ENCODE results near the gene TNFRSF14. TPM values are rescaled to one million over a fixed set of nuclear protein-coding genes. Genes with fewer than 3 reads are reported as not detected.

The TNFRSF14 gene
- total RNA-seq (10 to 100 TPM; 33.9 to 89.1 TPM), polyA plus RNA-seq (100 to 1,000 TPM in 1 of 2 donors, 10 to 100 TPM in 1; 55.7 to 137 TPM)
- long read RNA-seq, donor 1, transcript TNFRSF14-201 (8 exons, 1,707 nt): major isoform, 57 of 102 reads
- long read RNA-seq, donor 1, partial matches to known transcripts: 10 of 102 reads
- long read RNA-seq, donor 1, other reads (novel, unspliced or antisense): 35 of 102 reads
- long read RNA-seq, donor 2, transcript TNFRSF14-201 (8 exons, 1,707 nt): major isoform, 23 of 54 reads
- long read RNA-seq, donor 2, partial matches to known transcripts: 11 of 54 reads
- long read RNA-seq, donor 2, other reads (novel, unspliced or antisense): 19 of 54 reads

DNA sequence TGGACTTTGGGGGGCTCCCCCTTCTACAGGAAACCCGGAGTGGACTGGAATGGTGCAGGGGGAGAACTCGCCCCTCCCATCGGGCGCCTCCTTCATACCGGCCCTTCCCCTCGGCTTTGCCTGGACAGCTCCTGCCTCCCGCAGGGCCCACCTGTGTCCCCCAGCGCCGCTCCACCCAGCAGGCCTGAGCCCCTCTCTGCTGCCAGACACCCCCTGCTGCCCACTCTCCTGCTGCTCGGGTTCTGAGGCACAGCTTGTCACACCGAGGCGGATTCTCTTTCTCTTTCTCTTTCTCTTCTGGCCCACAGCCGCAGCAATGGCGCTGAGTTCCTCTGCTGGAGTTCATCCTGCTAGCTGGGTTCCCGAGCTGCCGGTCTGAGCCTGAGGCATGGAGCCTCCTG is at the start of gene TNFRSF14:
TNFRSF14 (plus strand) TSS at position 95 of the 401 bp plus-strand sequence; CDS start at position 389, 294 bp downstream.
- ATAC-seq (ENCODE audit: low FRiP score): peak; percentile 59
- Histone ChIP-seq H3K4me1 (ENCODE audit: control insufficient read depth in 1 of 2, insufficient read depth in 2 of 2, low read length in 2 of 2) (no peaks in the 10 kb centered on the region), H3K9me3 (ENCODE audit: control insufficient read depth, low read length) (no peaks in the 10 kb centered on the region), H3K27me3 (ENCODE audit: control insufficient read depth in 1 of 2, insufficient read depth in 2 of 2, low read length in 1 of 2) (no peaks in the 10 kb centered on the region), H3K27ac (ENCODE audit: low read depth in 1 of 2, low read length in 2 of 2) (peak within 1 kb of the TSS in 1 of 2 donors; percentile 6), H3K36me3 (ENCODE audit: control insufficient read depth in 1 of 2, insufficient read depth in 2 of 2, low read length in 1 of 2) (no peaks in the 10 kb centered on the region), H3K4me3 (ENCODE audit: low read length in 2 of 2) (peak within 1 kb of the TSS; percentile 34 to 40)
- intact Hi-C loops (cut with DNase I): no loop called here
- peak in 1 of 2 donors; percentile 75 for DNase-seq
- 4 to 5% methylated on average over 16 of the region's 16 CpGs for WGBS, 2 donors

DNA sequence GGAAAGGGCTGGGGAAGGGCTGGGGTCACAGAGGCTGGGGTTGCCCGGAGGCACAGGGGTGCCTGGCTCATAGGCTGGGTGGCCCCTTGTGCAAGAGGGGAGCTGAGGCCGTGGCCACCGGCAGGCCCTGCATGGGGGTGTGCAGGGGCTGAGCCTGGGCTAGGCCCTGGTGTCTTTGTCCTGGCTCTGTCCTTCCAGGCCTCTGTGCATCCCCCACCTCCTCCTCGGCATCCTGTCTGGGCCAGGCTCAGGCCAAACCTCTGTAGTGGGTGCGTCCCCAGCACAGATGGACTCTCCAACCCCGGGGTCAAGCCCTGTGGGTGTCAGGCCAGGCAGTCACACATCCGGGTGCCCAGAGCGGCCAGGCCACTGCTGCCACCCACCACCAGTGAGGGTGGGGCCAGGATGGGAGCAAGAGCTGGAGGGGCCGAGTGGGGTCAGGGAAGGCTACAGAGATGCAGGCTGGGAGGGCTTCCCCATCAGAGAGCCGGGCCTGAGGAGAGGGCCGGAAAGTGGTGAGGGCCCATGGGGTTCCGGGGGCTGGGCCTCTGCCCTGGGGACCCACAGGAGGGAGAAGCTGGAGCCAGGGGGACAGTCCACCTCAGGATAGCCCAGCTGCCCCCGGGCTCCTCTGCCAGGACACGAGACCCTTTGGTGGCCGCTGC is 49.1 kb upstream of the TNFRSF14 start:
- no peak for ATAC-seq (ENCODE audit: low FRiP score)
- Histone ChIP-seq H3K4me3 (ENCODE audit: low read length in 2 of 2) (no peak overlapping the region), H3K27me3 (ENCODE audit: control insufficient read depth in 1 of 2, insufficient read depth in 2 of 2, low read length in 1 of 2) (no peaks in the 10 kb centered on the region), H3K36me3 (ENCODE audit: control insufficient read depth in 1 of 2, insufficient read depth in 2 of 2, low read length in 1 of 2) (peaks cover 0 to 13% of the 10 kb centered on the region in 2 donors), H3K9me3 (ENCODE audit: control insufficient read depth, low read length) (no peaks in the 10 kb centered on the region), H3K4me1 (ENCODE audit: control insufficient read depth in 1 of 2, insufficient read depth in 2 of 2, low read length in 2 of 2) (no peaks in the 10 kb centered on the region), H3K27ac (ENCODE audit: low read depth in 1 of 2, low read length in 2 of 2) (no peak overlapping the region)
- 64 to 68% methylated on average over 13 to 15 of the region's 15 CpGs for WGBS, 2 donors
- intact Hi-C loops (cut with DNase I): no loop called here
- no peak for DNase-seq

GRCh38 chr1:2507744-2508155 is 48.4 kb upstream of the TNFRSF14 start:
- DNase-seq (no peak), ATAC-seq (ENCODE audit: low FRiP score) (no peak)
- intact Hi-C loops (cut with DNase I): no loop called here
- Histone ChIP-seq H3K4me3 (ENCODE audit: low read length in 2 of 2) (no peak overlapping the region), H3K27me3 (ENCODE audit: control insufficient read depth in 1 of 2, insufficient read depth in 2 of 2, low read length in 1 of 2) (no peaks in the 10 kb centered on the region), H3K36me3 (ENCODE audit: control insufficient read depth in 1 of 2, insufficient read depth in 2 of 2, low read length in 1 of 2) (peaks cover 0 to 16% of the 10 kb centered on the region in 2 donors), H3K9me3 (ENCODE audit: control insufficient read depth, low read length) (no peaks in the 10 kb centered on the region), H3K27ac (ENCODE audit: low read depth in 1 of 2, low read length in 2 of 2) (no peak overlapping the region), H3K4me1 (ENCODE audit: control insufficient read depth in 1 of 2, insufficient read depth in 2 of 2, low read length in 2 of 2) (no peaks in the 10 kb centered on the region)
- 85 to 88% methylated on average over 4 to 6 of the region's 6 CpGs for WGBS, 2 donors

DNA sequence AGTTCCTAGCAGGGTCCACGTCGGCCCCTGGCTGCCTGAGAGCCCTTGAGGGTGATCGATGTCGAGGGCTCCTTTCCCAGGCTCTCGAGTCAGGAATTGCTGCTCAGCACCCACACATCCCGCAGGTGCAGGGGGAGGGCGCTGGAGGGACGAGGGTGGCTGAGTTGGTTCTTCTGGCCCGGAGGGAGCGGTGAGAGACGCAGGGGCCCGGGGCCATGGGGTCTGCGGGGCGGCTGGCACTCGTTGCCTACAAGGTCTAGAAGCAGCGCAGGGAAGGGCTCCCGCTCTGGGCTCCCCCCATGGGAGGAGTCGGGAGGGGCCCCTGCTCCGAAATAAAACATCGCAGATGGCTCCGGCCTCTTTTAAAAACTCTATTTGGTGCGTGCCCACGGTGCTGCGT is 48.0 kb upstream of the TNFRSF14 start:
- DNase-seq (no peak), ATAC-seq (ENCODE audit: low FRiP score) (no peak)
- no peaks in the 10 kb centered on the region for H3K4me1 ChIP-seq (ENCODE audit: control insufficient read depth in 1 of 2, insufficient read depth in 2 of 2, low read length in 2 of 2)
- no peak overlapping the region for H3K4me3 ChIP-seq (ENCODE audit: low read length in 2 of 2)
- H3K27ac ChIP-seq (ENCODE audit: low read depth in 1 of 2, low read length in 2 of 2): no peak overlapping the region
- intact Hi-C loops (cut with DNase I): no loop called here
- WGBS, 2 donors: 86 to 89% methylated on average over 24 of the region's 24 CpGs
- no peaks in the 10 kb centered on the region for H3K9me3 ChIP-seq (ENCODE audit: control insufficient read depth, low read length)
- peaks cover 0 to 18% of the 10 kb centered on the region in 2 donors for H3K36me3 ChIP-seq (ENCODE audit: control insufficient read depth in 1 of 2, insufficient read depth in 2 of 2, low read length in 1 of 2)
- no peaks in the 10 kb centered on the region for H3K27me3 ChIP-seq (ENCODE audit: control insufficient read depth in 1 of 2, insufficient read depth in 2 of 2, low read length in 1 of 2)

GRCh38 chr1:2508751-2509150 is 47.4 kb upstream of the TNFRSF14 start:
- peaks cover 0 to 18% of the 10 kb centered on the region in 2 donors for H3K36me3 ChIP-seq (ENCODE audit: control insufficient read depth in 1 of 2, insufficient read depth in 2 of 2, low read length in 1 of 2)
- intact Hi-C loops (cut with DNase I): no loop called here
- 95 to 96% methylated on average over 29 of the region's 29 CpGs for WGBS, 2 donors
- H3K27ac ChIP-seq (ENCODE audit: low read depth in 1 of 2, low read length in 2 of 2): no peak overlapping the region
- no peaks in the 10 kb centered on the region for H3K27me3 ChIP-seq (ENCODE audit: control insufficient read depth in 1 of 2, insufficient read depth in 2 of 2, low read length in 1 of 2)
- no peaks in the 10 kb centered on the region for H3K9me3 ChIP-seq (ENCODE audit: control insufficient read depth, low read length)
- H3K4me3 ChIP-seq (ENCODE audit: low read length in 2 of 2): no peak overlapping the region
- ATAC-seq (ENCODE audit: low FRiP score) (no peak), DNase-seq (no peak)
- H3K4me1 ChIP-seq (ENCODE audit: control insufficient read depth in 1 of 2, insufficient read depth in 2 of 2, low read length in 2 of 2): no peaks in the 10 kb centered on the region

- no peak overlapping the region for H3K4me3 ChIP-seq (ENCODE audit: low read length in 2 of 2)
- intact Hi-C loops (cut with DNase I): no loop called here
- H3K27me3 ChIP-seq (ENCODE audit: control insufficient read depth in 1 of 2, insufficient read depth in 2 of 2, low read length in 1 of 2): no peaks in the 10 kb centered on the region
- peaks cover 0 to 22% of the 10 kb centered on the region in 2 donors for H3K36me3 ChIP-seq (ENCODE audit: control insufficient read depth in 1 of 2, insufficient read depth in 2 of 2, low read length in 1 of 2)
- no peak overlapping the region for H3K27ac ChIP-seq (ENCODE audit: low read depth in 1 of 2, low read length in 2 of 2)
- H3K4me1 ChIP-seq (ENCODE audit: control insufficient read depth in 1 of 2, insufficient read depth in 2 of 2, low read length in 2 of 2): no peaks in the 10 kb centered on the region
- 93 to 94% methylated on average over 11 of the region's 11 CpGs for WGBS, 2 donors
- no peaks in the 10 kb centered on the region for H3K9me3 ChIP-seq (ENCODE audit: control insufficient read depth, low read length)
- ATAC-seq (ENCODE audit: low FRiP score): no peak
- no peak for DNase-seq
These were observed 46.6 kb upstream of the TNFRSF14 start for GRCh38 chr1:2509589-2509988.

DNA sequence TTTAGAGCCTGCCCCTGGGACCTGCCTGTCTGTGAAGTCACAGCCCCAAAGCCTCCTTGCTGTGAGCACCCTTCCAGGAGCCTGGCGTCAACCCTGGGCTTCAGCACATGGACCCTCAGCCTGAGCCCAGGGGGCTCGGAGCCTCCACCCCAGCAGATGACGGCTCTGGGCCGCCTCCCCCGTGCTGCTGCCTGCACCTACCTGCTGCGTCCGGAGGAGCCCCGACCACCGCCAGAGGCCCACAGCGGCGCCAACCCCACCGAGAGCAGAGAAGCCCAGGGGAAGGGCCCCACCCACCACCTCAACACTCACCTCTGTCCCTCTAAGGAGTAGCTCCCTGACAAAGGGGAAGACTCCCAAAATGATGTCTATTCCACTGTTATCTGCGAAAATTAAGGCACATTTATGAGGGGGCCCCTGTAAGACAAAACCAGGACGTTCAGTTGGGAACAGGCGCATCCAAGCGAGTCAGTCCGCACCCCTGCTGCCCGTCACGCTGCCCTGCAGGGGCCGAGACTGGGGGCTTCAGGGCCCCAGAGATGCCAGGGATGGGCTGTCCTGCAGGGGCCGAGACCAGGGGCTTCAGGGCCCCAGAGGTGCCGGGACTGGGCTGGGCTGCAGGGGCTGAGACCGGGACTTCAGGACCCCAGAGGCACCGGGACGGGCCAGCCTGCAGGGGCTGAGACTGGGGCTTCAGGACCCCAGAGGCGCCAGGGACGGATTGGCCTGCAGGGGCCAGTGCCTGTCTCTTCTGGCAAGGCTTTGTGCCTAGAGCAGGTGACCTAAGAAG is 45.6 kb upstream of the TNFRSF14 start:
- no peak overlapping the region for H3K4me3 ChIP-seq (ENCODE audit: low read length in 2 of 2)
- H3K36me3 ChIP-seq (ENCODE audit: control insufficient read depth in 1 of 2, insufficient read depth in 2 of 2, low read length in 1 of 2): peaks cover 0 to 23% of the 10 kb centered on the region in 2 donors
- no peaks in the 10 kb centered on the region for H3K4me1 ChIP-seq (ENCODE audit: control insufficient read depth in 1 of 2, insufficient read depth in 2 of 2, low read length in 2 of 2)
- intact Hi-C loops (cut with DNase I): no loop called here
- WGBS, 2 donors: 94 to 95% methylated on average over 27 of the region's 27 CpGs
- no peaks in the 10 kb centered on the region for H3K27me3 ChIP-seq (ENCODE audit: control insufficient read depth in 1 of 2, insufficient read depth in 2 of 2, low read length in 1 of 2)
- no peak overlapping the region for H3K27ac ChIP-seq (ENCODE audit: low read depth in 1 of 2, low read length in 2 of 2)
- H3K9me3 ChIP-seq (ENCODE audit: control insufficient read depth, low read length): no peaks in the 10 kb centered on the region
- DNase-seq (no peak), ATAC-seq (ENCODE audit: low FRiP score) (no peak)

- Histone ChIP-seq H3K9me3 (ENCODE audit: control insufficient read depth, low read length) (no peaks in the 10 kb centered on the region), H3K4me3 (ENCODE audit: low read length in 2 of 2) (no peak overlapping the region), H3K27ac (ENCODE audit: low read depth in 1 of 2, low read length in 2 of 2) (no peak overlapping the region), H3K27me3 (ENCODE audit: control insufficient read depth in 1 of 2, insufficient read depth in 2 of 2, low read length in 1 of 2) (no peaks in the 10 kb centered on the region), H3K36me3 (ENCODE audit: control insufficient read depth in 1 of 2, insufficient read depth in 2 of 2, low read length in 1 of 2) (peaks cover 0 to 33% of the 10 kb centered on the region in 2 donors), H3K4me1 (ENCODE audit: control insufficient read depth in 1 of 2, insufficient read depth in 2 of 2, low read length in 2 of 2) (no peaks in the 10 kb centered on the region)
- 91 to 93% methylated on average over 30 to 31 of the region's 31 CpGs for WGBS, 2 donors
- no peak for ATAC-seq (ENCODE audit: low FRiP score)
- intact Hi-C loops (cut with DNase I): no loop called here
- DNase-seq: no peak
These were observed 43.2 kb upstream of the TNFRSF14 start for GRCh38 chr1:2512862-2513421.
